ENCODE results near the gene KLRK1. TPM values are rescaled to one million over a fixed set of nuclear protein-coding genes. Genes with fewer than 3 reads are reported as not detected.
A peak's percentile ranks its signal among the peaks of the same experiment; 100 is the strongest.
"Not testable (repeated sequence)": the region's sequence is repeated elsewhere in the genome, so short reads cannot be mapped to it uniquely, and the experiment has no call there.

KLRK1 gene
- total RNA-seq, 1 donor from 2014 or later, result not detected

GRCh38 chr12:10397296-10397695 is 7.5 kb upstream of the KLRK1 start:
- Histone ChIP-seq H3K4me3 (ENCODE audit: low read depth, low read length) (no peak overlapping the region), H3K36me3 (ENCODE audit: control insufficient read depth, insufficient read depth, low read length) (no peaks in the 10 kb centered on the region), H3K27me3 (ENCODE audit: control insufficient read depth, insufficient read depth, low read length) (no peaks in the 10 kb centered on the region)
- no peak for TF ChIP-seq CTCF (IDR thresholded peaks at IDR 0.05; ENCODE audit: insufficient read depth, low read length, severe bottlenecking)
- FAIRE-seq (no peak), DNase-seq (ENCODE audit: low read depth) (no peak)

- H3K27me3 ChIP-seq (ENCODE audit: control insufficient read depth, insufficient read depth, low read length); H3K36me3 ChIP-seq (ENCODE audit: control insufficient read depth, insufficient read depth, low read length); H3K4me3 ChIP-seq (ENCODE audit: low read depth, low read length); DNase-seq (ENCODE audit: low read depth); FAIRE-seq: not testable (repeated sequence)
Observed at GRCh38 chr12:10396176-10396575, 6.3 kb upstream of the KLRK1 start.

GRCh38 chr12:10395390-10395998 is 5.7 kb upstream of the KLRK1 start:
- Histone ChIP-seq H3K36me3 (ENCODE audit: control insufficient read depth, insufficient read depth, low read length) (no peaks in the 10 kb centered on the region), H3K27me3 (ENCODE audit: control insufficient read depth, insufficient read depth, low read length) (no peaks in the 10 kb centered on the region), H3K4me3 (ENCODE audit: low read depth, low read length) (no peak overlapping the region)
- no peak for TF ChIP-seq CTCF (IDR thresholded peaks at IDR 0.05; ENCODE audit: insufficient read depth, low read length, severe bottlenecking)
- FAIRE-seq (peak; percentile 66), DNase-seq (ENCODE audit: low read depth) (peak; percentile 92)

- peak; percentile 44 for DNase-seq (ENCODE audit: low read depth)
- FAIRE-seq; H3K27me3 ChIP-seq (ENCODE audit: control insufficient read depth, insufficient read depth, low read length): not testable (repeated sequence)
Observed at GRCh38 chr12:10394531-10395152, 4.8 kb upstream of the KLRK1 start.

GRCh38 chr12:10393291-10393690 is 3.5 kb upstream of the KLRK1 start:
- FAIRE-seq (no peak), DNase-seq (ENCODE audit: low read depth) (no peak)
- Histone ChIP-seq H3K4me3 (ENCODE audit: low read depth, low read length) (no peak overlapping the region), H3K36me3 (ENCODE audit: control insufficient read depth, insufficient read depth, low read length) (no peaks in the 10 kb centered on the region), H3K27me3 (ENCODE audit: control insufficient read depth, insufficient read depth, low read length) (no peaks in the 10 kb centered on the region)
- TF ChIP-seq CTCF (IDR thresholded peaks at IDR 0.05; ENCODE audit: insufficient read depth, low read length, severe bottlenecking), result no peak

More at GRCh38 chr12:10394531-10395152, 4.8 kb upstream of the KLRK1 start:
- H3K36me3 ChIP-seq (ENCODE audit: control insufficient read depth, insufficient read depth, low read length); H3K4me3 ChIP-seq (ENCODE audit: low read depth, low read length): not testable (repeated sequence)

- no peaks in the 10 kb centered on the region for H3K36me3 ChIP-seq (ENCODE audit: control insufficient read depth, insufficient read depth, low read length)
- FAIRE-seq, result no peak
- DNase-seq (ENCODE audit: low read depth), result peak; percentile 94
- H3K4me3 ChIP-seq (ENCODE audit: low read depth, low read length), result peak overlapping the region; percentile 9
- TF ChIP-seq CTCF (IDR thresholded peaks at IDR 0.05; ENCODE audit: insufficient read depth, low read length, severe bottlenecking), result no peak
- no peaks in the 10 kb centered on the region for H3K27me3 ChIP-seq (ENCODE audit: control insufficient read depth, insufficient read depth, low read length)
Observed at GRCh38 chr12:10392394-10392930, 2.6 kb upstream of the KLRK1 start.

GRCh38 chr12:10390991-10391390 is 1.1 kb upstream of the KLRK1 start:
- DNase-seq (ENCODE audit: low read depth); H3K36me3 ChIP-seq (ENCODE audit: control insufficient read depth, insufficient read depth, low read length); FAIRE-seq; H3K4me3 ChIP-seq (ENCODE audit: low read depth, low read length); H3K27me3 ChIP-seq (ENCODE audit: control insufficient read depth, insufficient read depth, low read length): not testable (repeated sequence)

Data from bronchial epithelial cell (primary cell).